ENCODE data around the gene RSPO3.

The RSPO3 gene

DNA sequence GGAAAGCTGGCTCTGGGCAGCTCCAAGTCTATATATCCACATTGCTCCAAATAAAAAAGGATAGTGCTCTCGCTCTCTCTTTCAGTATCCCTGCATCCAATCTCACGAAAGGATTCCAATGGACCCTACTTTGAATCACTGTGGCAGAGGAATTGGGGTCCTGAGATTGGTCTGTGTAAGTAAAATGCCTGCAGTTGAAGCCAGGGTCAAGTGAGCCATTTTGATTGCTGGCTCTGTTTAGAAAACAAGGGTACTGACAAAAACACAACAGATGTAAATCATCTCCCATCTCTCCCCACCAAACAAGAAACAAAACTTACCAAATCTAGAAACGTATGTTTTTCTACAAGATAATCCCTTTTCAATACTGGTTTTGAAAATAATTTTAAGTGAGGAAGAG, 45.6 kb downstream of the RSPO3 start:
- DNase-seq, result no peak

DNA sequence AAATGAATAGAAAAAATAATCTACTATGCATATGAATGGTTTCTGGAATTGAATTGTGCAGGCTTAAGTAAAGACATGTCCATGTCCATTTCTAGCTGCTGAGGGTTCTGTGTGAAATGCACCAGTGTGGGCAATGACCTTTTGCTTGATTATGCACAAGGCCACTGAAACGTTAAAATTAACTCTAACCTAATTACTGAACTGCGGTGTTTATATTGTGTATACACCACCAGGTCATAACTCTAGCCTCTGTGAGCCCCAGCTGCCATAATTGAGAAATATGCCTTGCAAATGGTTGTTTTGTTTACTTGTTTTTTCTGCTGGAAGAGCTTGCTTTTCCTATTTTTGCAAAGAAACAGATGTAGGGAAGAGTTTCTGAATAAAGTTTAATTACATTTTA, 46.1 kb downstream of the RSPO3 start:
- no peak for DNase-seq

DNA sequence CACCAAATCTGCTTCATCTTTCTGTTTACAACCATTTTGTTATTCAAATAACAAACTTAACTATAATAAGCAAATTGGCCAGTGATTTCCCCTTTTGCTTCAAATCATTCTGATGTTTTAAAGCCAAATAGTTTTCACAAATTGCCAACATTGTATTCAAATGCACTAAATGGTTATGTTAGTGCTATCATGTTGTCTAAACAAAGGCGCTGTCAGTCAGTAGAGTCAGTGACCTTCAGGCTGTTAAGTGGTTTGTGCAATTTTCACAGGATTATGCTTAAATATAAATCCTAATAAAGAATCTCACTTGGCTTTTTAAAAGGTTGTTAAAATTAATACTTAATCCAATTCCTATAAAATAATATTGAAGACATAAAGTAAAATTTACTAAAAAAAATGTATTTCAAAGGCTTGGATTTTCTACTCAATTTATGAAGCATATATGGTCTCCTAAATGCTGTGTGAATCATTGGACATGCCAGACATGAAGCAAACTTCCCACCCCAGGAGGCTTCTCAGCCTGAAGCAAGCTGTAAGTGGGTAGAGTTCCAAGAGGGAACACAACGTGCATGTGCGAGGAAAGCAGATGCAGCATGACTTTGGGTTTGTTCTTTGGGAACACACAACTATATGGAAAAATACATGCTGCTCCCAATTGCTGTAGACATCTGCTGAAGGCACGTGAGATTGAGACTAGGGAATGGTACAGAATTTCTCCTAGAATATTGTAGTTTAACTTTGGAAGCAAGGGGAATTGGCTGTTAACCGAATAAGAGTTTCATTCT, 54.9 kb downstream of the RSPO3 start:
- no peak for DNase-seq

DNA sequence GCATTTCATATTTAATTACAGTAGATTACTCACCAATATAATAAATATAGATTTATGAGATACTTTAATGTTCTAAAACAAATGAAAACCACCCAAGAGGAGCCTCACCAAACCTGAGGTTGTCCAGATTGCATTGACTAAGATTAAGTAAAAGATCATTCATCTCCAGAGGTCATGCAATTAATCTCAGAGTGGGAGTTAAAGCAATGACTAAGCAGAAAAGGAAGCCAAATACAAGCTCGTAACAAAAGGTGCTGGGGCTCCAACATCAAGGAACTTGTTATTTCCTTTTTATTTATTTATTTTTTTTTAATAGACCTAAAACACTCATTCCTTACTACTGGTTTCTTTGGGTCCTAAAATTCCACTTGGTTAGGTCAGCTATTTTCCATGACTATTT, 57.7 kb downstream of the RSPO3 start:
- DNase-seq, result no peak

DNA sequence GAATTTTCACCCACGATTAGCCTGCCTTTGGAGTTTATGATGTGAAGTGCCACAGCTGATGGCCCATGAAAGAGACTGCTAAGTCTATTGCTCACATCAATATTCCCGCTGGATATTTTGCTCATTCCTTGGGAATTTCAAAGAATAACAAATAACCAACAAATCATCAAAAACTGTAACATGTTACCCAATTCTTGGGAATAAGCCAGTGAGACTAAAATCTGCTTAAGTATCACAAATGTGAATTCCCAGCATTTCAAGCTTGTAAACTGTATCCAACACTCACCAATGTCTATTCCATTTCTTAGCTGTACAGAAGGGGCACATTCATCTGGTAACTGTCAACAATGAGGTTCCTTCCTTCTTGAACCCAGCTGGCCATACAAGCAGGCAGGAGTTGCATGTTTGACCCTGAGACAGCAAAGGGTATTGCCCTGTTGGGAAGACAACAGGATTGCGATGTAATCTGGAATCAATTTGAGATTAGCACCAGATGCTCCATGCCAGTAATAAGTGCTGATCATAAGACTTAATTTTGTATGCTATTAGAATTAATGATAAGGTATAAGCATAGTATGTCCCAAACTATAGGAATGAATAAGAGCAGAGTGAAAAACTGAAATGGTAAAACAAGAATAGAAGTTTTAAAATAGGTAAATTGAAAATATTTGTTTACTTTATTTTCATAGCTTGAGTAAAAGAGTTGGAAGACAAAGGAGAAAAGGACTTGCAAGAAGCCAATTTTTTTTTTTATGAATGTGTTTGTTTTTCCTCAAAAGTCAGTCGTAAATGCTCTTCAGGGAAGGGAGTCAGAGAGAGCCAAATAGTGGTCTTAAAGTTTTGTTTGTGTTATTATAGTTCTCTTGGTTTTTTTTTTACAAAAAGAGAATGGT, 58.8 kb downstream of the RSPO3 start:
- no peak for DNase-seq

DNA sequence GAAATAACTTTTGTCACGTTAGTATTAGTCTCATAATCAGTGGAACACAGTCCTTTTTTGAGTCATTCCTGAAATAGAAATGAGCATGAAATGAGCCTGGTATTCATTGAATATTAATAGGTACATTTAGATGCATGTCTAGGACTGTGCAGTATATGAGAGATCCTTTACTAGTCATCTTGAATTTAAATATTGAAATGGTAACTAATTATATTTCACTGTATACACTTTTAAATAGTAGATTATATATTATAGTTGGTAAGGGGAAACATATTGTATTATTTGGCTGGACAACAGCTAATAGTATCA, 59.4 kb downstream of the RSPO3 start:
- DNase-seq, result no peak

DNA sequence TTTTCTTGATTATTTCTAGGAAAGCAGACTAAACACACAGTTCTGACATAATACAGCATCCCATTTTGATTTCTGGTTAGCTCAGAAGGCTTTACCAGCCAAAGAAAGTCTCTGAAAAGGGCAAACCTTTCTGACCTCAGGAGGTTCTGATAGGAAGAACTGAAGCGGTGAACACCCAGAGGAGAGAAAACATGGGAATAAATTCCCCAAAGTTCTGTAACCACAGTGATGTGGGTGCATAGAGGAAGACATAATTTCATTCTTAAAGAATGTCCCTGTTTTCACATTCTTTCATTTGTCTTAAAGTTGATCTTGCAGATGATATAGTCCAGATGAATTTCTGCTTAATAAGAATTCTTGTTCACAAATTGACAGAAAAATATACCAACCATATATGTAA, 60.3 kb downstream of the RSPO3 start:
- no peak for DNase-seq

DNA sequence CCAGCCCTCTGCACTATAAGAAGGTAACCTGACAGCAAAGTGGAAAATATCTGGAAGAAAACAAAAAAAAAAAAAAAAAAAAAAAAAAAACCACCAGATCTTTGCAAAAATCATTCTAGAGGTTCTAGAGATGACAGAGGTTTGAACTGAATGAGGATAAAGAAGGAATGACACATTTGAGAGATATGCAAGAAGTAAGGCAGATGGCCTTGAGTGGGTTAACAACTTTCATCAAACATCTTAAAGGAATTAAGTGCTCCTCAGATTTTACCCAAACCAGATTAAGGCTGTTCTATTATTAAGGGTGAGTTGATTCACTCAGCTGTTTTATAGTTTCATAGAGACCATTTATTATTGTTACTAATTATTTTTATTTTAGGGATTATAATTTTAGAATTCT, 62.0 kb downstream of the RSPO3 start:
- DNase-seq, result no peak

DNA sequence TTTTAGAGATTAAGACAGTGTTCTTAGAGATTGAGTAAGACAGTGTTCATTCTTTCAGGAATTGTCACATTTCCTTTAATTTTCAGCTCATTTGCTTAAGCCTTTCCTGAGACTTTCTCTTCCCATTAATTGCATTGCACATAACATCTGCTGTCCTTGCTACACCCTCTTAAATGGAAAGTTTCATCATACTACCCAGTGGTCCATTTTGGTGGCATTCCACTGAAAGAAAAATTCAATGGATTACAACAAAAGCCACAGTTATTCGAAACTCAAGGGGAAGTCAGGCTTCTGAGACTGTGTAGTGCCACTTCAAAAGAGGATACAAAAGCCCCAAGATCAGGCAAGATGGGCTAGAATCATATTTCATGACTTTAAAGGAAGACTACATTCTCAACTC, 64.0 kb downstream of the RSPO3 start:
- no peak for DNase-seq

DNA sequence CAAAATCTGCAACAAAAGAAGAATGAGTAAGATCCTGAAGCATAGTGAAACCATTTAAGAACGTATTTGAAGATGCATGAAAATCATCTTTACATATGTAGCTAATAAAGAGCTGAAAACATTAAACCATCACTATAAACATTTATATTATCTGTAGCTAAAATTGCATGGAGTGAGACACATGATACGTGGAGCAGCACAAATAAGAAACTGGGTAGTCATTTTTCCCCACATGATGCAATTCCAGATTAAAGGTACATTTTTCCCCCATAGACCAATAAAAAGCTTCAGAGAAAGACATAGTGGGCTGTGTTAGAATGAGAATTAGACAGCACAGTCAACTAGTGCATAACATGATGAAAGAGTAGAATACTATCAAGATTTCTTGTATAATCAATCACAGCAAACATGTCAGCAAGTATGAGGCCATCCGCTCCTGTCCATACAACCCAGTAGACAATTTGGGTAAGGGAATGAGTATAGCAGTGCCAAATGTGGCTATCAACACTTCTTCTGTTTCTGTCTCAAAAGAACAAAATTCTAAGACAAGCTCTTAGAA, 67.0 kb downstream of the RSPO3 start:
- no peak for DNase-seq

DNA sequence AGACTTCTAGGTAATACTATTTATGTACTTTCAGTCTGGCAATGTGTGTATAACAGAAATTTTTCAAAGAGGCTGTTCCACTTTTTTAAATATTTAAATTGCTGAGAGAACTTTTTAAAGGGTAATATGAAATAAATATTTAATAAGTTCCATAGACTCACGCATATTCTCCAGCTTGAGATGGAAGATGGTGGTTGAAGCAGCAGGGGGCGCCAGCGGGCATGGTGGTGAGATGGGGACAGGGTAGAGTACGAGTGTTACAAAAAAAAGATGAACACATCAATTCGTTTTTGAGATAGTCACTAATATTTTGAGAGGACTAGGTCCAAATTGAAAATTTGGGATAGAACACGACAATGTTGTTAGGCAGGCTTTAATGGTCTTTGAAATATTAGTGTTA, 68.4 kb downstream of the RSPO3 start:
- DNase-seq, result peak; percentile 3

DNA sequence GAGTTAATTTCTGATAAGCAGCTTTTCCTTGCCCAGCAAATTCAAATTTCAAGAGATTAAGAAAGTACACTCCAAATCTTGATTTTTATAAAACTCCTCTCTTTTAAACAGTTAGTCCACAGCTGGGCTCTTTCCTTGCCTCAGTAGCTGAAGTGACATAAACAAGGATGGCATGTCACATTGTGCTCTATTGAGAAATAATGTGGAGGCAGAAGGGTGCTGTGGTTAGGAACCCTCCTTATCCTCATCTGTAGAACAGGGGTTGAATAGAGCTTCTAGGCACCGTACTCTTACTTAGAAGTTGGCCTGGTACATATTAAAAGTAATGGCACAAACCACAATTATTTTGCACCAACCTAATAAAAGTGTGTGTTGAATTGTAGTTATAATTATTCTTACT, 70.3 kb downstream of the RSPO3 start:
- no peak for DNase-seq

DNA sequence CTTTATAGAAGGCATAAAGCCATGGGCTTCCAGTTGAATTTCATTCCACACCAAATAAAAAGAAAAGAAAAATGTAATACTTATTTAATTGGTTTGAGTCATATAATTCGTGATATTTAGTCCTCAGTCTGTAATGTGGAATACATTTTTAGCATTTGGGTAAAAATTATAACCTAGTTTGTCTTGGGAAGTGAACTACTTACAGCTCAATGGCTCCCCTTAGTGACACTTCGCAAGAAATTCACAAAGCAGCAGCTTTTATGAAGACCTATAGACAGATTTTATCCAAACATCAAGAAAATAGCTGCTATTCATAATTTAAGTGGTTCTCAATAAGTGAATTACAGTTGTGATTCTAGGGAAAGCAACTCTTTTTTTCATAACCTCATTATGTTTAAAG, 72.1 kb downstream of the RSPO3 start:
- DNase-seq, result no peak

DNA sequence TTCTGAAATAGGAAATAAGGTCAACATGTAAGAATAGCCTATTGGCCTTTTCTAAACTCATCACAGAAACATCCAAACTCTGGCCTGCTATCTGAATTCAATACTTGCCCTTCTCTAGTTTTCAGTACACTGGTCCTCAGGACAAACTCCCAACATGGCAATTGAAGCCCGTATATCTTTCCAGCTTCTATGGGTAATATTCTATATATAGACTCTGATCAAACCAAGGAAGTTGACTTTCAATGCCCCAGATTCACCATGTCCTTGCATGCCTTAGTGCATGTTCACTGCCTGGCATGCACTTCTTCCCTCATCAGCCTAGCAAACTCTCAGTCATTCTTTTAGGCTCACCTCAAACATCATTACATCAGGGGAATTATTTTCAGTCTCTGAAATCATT, 73.2 kb downstream of the RSPO3 start:
- no peak for DNase-seq

DNA sequence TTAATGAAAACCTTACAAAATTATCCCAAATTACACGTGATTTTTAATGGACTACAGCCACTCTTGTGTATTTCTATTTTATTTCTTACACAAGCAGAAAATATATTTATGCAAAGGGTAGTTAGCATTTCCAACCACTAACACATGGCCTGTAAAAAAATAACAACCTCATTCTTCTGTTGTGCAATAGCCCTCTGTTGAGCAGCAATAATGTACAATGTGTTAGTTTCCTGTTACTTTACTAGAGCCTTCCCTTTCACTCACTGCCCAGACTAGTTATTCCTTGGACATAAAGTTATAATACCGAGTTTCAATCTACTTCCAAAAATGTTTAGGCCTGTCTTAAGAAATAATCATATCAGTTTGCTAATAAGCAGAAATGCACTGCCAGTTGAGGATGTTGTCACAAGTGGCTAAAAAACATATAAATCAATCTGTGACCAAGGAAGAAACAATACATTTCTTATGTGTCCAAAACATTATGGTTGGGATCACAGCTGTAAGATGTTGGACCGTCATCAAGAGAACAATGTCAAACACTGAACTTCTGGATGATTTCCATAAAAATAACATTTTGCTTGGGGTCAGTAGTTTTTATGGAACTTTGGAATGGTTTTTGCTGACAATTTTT, 74.6 kb downstream of the RSPO3 start:
- DNase-seq, result no peak

DNA sequence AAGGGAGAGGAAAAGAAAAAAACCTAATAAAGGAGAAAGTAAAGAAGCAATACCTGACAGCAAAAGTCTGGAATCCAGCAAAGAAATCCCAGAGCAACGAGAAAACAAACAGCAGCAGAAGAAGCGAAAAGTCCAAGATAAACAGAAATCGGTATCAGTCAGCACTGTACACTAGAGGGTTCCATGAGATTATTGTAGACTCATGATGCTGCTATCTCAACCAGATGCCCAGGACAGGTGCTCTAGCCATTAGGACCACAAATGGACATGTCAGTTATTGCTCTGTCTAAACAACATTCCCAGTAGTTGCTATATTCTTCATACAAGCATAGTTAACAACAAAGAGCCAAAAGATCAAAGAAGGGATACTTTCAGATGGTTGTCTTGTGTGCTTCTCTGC, 77.4 kb downstream of the RSPO3 start:
- no peak for DNase-seq

DNA sequence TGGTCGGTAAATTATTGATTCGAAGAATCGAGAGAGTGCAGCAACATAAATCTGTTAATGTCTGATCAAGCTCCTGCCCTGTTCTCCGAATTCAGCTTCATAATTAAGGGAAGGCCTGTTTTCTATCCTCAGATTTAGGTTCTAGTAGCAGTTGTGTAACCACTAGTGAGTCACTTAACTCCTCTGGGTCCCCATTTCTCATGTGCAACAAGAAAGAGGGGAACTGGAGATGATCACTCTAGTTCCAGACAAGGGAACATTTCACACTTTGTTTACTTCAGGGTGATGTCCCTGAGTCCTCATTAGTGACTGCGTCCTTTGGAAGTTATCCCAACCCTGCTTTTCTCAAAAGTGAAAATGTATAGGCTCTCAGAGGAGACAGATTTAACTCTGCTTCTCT, 80.1 kb downstream of the RSPO3 start:
- no peak for DNase-seq

DNA sequence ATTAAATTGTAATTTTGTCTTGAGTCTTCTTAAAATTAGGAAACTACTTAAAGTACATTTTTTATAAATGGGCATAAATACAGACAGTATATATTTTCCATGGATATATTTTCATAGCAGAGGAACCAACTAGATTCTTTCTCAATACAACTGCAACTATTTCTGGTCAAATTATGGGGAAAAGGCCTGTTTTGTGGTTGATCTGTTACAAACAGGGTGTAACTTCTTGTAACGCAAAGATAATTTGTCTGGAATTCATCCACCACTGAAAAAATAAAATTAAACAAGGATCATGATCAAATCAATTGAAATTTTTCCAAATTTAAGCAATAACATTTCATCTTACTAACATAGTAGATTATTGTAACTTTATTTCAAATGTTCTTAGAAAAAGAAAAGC, 81.0 kb downstream of the RSPO3 start:
- DNase-seq, result no peak

DNA sequence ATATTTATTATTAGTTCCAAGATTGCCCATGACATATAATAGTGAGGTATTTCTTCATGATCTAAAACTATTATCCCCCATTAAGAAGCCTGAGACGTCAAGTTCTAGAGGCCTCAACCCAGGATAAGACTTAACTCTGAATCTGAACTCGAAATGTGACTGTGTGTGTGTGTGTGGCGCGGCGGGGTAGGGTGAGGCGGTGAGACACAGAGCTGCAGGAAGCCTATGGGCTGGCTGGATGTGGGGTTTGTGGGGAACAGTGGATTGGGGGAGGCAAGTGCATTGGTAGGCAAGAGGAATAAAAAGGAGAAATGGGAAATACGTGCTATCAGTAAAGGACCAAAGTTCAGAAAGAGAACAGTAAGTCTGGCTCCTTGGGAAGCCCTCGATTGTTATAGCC, 81.6 kb downstream of the RSPO3 start:
- DNase-seq, result no peak

DNA sequence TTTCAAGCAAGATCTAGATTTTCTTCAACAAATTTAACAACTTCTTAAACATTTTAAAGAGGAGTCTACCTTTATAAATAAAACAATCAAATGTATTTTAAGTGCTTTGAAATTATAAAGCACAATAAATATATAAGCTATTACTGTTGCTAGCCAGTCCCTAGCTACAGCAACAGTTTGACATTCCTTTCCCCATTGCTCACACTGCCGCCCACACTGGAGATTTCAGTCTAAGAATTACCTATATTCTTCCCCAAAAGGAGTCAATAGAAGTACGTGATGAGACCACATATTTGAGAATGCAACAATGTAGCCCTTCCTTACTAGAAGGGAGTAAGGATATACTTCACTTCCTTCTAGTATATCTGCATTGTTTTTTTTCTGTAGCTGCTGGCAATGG, 82.8 kb downstream of the RSPO3 start:
- DNase-seq, result no peak

DNA sequence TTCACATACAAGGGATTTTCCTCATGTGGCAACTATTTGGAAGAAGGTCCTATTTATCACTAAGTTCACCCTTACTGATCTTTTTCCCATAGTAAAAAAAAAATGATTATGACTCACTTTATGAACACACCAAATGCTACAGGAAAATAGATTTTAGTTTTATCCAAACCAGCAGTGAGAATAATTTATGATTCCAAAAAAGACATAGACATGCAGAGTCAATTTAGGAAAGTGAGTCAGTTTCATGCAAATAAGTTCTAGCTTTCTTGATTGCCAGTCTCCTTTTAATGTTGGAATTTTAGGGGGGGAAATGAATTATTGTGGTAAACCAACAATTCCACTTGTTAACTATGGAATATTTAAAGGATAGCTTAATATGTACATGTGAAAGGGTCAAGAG, 84.2 kb downstream of the RSPO3 start:
- DNase-seq, result no peak

DNA sequence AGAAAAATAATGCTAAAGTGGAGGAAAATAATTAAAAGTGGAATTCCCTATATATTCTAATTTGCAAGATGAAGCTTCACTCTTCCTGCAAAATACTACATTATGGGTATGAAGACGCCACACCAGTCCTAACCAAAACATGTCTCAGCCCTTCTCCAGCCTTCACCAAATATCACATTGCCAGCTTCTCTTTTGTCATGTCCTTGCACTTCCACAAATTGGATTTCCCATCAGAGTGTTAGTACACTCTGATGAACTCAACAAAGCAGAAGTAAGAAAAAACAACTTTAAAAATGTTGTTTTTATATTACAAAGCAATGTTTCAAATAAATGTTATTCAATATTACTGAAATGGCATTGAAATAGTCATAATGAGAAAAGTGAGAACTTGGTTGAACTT, 85.8 kb downstream of the RSPO3 start:
- DNase-seq, result no peak

DNA sequence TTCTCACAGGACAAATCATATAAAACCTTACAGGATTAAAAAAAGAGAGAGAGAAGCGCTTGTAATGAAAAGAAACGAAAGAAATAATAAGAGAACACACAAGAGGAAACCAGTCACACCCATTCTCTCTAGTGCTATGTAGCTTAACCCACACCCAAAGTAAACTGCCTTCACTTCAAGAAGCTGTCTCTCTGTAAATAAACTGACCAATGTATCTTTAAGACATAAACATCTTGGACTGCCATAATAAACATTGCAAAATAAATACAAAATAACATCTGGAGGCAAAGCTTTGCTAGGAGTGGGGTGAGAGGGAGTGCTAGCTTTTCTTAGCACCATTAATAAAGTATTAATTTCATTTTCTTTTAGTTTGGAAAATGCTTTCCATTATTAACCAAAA, 86.6 kb downstream of the RSPO3 start:
- DNase-seq, result no peak

DNA sequence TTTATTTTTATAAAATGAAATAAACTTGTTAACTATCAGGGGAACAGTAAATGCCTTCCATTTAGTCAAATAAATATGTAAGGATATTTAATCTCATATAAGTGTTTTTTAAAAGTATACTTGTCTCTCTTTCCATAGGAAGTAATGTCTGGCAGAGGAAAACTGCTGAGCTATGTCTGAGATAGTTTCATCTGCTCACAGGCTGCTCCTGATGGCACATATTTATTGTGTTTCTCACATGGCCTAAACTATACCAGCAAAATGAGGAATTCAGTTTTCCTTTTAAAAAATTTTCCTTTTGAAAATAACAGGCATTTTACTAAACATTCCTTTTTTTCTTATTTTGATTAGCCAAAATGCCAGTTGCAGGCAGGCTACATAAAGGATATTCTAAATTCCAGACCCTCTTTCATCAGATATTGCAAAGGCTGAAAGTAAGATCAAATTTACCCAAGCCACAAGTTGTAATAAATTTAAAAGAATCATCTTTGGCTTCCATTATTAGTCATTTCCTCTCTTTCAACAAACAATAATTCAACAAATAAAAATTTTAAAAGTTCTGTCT, 88.1 kb downstream of the RSPO3 start:
- DNase-seq, result no peak
